Esophagus squamous epithelium (tissue), 4 donors: ENCODE measurements around the gene SPTLC3.

ENCODE experiments used
- CTCF ChIP-seq, 6 experiments: fragments of 450-650 bp in 4 of 6; fragments of 200-600 bp in 2 of 6; sonication (generic) in 2 of 6; IDR thresholded peaks; one replicate each; pipeline ENCODE4 v1.5.1; 2016 to 2019; ENCODE audit warnings: antibody characterized with exemption in 6 of 6, mild to moderate bottlenecking in 4 of 6, moderate library complexity in 4 of 6
- POLR2A ChIP-seq, 4 donors: fragments of 450-650 bp; IDR thresholded peaks; one replicate each; pipeline ENCODE4 v1.6.1; 2017; ENCODE audit warnings: antibody characterized with exemption in 4 of 4, mild to moderate bottlenecking in 4 of 4, moderate library complexity in 3 of 4

DNA sequence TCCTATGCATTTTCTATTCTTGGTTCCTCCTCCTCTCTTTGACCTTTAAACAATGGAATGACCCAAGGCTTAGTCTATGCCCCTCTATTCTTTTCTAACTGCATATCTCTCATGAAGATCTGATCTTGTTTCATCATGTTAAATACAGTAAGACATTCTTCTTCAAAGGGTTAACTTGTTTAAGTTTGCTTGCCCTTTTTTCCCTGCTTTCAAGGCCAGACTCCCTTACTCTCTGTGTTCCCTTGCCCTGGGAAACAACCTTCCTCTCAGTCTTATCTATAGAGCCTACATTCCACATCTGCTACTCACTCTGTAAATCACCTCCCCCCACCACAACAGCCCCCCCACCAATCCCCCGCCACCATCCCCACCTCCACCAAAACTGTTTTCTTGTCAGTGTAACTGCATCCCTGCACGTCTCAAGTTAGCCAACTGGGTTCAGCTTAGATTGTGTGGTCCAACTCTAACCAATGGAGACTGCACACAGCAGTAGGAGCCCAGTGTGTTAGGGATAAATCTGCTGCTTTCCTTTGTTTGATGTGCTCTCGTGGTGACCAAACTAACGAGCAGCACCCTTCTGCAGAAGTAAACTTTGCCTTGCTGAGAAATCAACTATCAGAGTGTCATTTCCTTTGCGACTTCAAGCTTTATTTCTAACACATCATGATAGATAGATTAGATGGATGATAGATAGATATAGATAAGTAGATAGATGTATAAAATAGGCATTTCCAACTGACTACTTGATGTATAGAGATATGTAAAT lies 12.6 kb downstream of the SPTLC3 start:
- TF ChIP-seq CTCF (IDR thresholded peaks at IDR 0.05) (no peak), POLR2A (IDR thresholded peaks at IDR 0.05) (no peak)
